Measurements from ENCODE around the gene B4GALNT3.

B4GALNT3 gene

DNA sequence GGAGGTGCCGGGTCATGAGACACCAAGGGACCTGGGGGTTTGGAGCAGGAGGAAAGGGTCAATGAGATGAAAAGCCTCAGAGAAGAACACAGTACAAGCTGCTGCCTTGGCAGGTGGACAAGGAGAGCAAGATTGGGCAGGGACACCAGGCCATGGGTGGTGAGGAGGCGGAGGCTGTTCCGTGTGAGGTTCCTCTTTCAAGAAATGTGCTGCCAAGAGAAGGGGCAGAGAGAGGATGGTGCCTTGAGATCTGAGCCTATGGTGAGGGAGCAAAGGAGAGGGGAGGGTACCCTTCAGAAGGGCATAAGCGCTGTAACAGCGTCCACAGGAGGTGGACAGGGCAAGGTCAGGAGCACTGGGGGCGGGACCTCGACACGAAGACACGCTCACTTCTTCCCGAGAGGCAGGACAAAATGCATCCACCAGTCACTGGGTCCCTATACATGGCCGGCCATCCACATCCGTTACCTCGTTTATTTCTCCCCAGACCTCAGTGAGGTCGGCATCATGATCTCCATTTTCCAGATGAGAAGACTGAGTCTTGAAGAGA is 100.2 kb downstream of the B4GALNT3 start:
- DNase-seq (ENCODE audit: low read depth), result no peak

DNA sequence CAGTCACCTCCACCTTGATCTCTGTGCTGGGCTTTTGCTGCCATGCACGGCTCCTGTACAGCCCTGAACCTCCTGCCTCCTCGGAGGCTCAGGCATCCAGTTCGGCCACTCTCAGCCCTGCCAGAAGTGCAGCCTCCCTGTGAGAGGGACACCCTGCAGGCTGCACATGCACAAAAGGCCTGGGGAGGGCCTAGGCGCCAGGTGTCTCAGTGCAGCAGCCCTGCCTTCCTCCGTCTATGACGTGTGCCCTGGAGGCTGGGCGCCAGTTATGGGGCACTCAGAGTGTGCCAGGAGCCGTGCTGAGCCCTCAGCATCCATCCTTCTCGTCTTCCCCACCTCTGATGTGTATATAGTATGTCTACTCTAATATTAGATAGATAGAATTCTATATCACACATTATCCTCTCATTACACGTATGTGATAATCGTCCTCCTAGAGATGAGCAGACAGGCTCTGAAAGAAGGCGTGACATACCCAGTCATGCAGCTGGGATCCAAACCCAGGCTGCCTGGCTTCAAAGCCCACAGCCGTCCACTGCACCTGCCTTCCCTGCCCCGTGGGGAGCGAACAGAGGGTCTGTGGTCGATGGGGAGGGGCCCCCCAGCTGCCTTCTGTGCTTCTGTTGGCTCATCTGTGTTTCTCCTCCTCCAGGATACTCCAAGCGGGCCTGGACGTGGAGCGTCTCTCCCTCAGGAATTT is 101.1 kb downstream of the B4GALNT3 start:
- no peak for DNase-seq (ENCODE audit: low read depth)

DNA sequence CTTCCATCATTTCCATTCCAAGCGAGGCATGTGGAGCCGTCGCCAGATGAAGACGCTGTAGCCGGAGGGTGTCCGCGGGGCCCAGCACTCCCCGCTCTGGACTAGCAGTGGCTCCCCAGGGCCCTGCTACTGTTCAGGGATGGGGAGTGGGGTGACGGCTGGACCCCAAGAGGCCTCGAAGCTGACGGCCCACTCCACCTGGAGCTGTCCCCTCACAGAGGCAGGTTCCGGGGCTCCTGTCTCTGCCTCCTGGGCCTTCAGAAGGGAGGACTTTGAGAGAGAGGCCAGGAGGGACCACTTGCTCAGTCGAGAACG is 101.6 kb downstream of the B4GALNT3 start:
- DNase-seq (ENCODE audit: low read depth), result no peak

DNA sequence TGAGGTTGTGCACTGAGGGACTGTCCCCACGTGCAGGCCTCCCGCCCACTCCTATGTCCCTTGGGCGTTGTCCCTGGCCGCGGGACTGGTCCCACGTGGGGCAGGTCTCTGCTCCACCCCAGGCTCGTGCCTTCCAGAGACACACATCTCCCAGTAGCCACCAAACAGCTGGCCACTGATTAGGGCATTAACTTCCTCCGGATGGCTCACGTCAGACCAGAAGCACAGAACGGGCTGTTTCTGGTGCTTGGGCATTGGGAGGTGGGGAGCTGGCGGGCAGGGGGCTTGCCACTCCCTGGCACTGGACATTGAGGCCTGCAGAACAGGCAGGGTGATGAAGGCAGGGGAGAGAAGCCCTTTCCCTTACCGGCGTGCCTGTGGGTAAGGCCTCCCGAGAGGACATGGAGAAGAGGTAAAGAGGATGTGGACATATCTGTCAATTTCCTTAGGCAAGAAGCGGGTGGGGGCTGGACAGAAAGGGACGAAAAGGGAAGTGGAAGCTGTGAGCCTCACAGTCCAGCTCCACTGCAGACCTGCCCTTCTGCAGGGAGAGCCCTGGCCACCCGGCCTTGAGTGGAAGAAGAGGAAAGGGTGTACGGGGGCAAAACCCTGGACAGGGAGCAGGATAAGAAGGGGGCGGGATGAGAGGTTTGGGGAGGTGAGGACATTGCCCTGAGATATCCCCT is 102.3 kb downstream of the B4GALNT3 start:
- no peak for DNase-seq (ENCODE audit: low read depth)

DNA sequence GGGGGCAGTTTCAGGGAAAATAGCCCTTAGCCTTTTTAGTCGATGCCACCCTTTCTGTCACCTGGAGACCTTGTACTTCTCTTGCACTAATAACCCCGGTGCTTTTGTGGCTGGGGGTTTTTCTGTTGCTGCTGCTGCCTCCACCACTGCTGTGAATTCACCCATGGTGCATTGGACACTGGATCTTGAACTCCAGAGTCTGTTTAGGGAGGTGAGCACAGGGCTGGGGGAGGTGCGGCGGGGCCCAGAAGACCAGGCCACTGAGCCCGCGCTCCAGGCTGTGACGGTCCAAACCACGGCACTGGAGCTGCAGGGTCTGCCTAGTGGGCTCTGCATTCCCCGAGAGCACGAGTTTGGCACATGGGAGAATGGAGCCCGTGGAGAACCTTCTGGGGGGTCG is 102.9 kb downstream of the B4GALNT3 start:
- no peak for DNase-seq (ENCODE audit: low read depth)

DNA sequence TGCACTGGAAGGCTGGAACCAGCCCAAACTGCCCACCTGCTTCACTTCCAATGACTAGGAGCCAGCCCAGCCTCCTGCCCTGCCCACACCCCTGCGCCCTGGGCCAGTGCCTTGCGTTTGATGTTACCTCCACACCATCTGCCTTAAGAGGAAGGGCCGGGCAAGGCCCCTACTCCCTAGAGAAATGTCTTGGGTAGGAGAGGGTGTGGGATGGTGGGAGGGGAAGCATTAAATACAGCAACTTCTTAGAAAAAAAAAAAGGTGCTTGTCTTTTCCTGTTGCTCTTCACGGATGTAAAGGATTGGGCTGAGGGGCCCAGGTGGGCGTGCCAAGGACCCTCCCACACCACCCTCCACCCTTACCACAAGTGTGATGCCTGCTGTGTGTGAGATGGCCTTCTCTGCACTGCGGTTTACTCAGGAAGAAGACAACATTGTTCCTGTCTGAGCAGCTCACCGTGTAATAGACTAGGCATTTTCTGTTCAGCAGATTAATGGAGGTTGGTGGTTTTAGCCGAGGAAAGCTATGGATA is 103.6 kb downstream of the B4GALNT3 start:
- DNase-seq (ENCODE audit: low read depth), result no peak

DNA sequence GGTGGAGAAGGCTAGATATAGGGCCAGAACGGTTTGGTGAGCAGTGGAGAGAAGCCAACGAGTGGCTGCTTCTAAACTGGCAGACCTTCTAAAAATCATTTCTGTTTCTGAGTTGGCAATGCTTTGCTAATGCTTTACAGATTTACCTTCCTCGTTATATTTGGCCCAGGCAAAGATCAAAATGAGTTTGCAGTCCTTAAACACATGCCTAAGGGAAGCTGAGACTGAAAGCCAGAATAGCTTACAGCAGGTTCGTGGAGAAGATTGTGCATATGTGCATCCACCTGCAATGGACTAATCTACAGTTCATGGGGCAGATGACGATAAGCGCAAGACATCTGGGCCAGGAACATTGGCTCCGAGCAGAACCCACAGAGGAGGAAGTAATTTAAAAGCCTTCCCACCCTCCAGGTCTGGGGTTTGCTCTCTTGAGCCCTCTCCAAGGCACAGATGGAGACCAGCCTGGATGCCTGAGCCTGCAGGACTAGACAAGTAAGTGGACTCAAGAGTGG is 104.1 kb downstream of the B4GALNT3 start:
- DNase-seq (ENCODE audit: low read depth), result no peak

DNA sequence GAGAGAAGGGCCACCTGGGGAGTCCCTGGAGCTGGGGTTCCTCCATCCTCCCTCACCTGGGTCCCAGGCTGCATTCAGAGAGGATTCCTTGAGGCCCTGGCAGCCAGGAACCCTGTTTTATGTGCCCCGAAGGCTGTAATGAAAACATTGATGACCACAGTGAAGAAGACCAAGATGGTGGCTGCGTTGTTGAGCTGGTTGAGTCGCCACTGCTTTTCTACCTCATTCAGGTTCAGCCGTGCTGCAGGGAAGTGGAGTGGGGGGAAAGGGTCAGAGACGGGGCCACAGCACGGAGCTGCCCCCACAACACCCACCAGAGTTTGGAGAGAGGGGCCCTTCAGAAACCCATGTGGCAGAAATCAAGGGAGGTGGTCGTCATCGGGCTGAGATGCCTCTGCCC is 105.4 kb downstream of the B4GALNT3 start:
- no peak for DNase-seq (ENCODE audit: low read depth)

DNA sequence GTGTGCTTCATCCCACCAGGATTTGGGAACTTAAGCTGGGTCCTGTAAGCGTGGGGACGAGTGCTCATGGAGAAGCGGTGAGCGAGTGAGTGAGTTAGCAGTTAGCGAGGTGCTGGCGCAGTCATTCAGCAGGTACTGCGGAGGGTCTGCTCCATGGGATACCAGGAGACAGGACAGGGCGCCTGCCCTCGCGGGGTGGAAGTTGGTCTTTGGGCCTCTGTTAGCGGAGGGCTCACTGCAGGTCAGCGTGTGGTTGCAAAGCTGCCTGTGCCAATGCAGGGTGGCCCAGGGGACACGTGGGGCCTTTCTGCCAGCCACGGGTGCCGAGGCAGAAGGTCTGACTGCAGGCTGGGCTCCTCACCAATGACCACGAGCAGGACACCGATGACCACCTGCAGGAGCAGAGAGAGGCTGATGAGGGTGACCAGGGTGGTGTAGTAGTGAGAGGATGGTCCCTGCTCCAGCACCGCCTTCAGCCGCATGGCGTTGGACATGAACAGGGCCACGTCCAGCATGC is 105.9 kb downstream of the B4GALNT3 start:
- DNase-seq (ENCODE audit: low read depth), result no peak

DNA sequence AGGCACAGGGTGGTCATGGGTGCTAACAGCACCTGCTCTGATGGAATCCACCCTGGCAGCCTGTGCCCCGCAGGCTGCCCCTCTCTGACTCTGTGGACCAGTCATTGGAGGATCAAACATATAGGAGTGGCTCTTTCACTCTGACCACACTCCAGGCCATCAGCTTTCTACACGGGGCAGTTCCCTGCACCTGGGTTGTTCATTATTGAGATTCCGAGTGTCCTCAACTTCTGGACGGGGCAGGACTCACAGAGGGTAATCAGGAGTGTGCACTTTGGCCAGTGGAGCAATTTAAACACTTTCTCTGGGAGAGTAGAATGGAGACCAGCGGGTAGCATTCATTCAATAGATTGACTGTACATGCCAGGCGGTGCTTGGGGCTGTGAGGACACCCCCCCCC is 108.7 kb downstream of the B4GALNT3 start:
- no peak for DNase-seq (ENCODE audit: low read depth)

DNA sequence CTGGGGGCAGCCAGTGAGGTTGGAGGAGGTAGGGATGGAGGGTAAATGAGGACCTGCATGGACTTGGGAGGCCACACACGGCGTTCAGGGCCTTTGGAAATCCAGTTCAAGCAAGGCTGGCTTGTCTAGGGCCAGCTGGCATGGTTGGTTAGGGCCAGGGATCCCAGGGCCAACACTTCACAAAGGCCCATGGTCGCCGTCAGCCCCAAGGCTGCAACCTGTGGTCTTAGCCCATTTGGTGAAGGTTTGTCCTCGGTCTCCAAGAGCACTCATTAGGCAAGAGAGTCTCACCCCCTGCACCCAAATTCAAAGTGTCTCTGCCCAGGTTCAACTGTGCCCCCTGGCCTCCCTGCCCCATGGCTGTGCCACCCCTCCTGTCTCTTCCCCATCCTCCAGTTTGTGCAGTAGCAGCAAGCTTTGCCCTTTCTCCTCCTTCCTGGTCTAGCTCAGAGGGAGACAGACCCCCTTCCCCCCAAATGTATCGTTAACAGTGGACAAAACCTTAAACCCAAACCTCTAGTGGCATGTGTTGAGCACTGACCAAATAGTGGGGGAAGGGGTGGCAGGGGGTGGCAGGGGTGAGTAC is 109.4 kb downstream of the B4GALNT3 start:
- DNase-seq (ENCODE audit: low read depth), result no peak

DNA sequence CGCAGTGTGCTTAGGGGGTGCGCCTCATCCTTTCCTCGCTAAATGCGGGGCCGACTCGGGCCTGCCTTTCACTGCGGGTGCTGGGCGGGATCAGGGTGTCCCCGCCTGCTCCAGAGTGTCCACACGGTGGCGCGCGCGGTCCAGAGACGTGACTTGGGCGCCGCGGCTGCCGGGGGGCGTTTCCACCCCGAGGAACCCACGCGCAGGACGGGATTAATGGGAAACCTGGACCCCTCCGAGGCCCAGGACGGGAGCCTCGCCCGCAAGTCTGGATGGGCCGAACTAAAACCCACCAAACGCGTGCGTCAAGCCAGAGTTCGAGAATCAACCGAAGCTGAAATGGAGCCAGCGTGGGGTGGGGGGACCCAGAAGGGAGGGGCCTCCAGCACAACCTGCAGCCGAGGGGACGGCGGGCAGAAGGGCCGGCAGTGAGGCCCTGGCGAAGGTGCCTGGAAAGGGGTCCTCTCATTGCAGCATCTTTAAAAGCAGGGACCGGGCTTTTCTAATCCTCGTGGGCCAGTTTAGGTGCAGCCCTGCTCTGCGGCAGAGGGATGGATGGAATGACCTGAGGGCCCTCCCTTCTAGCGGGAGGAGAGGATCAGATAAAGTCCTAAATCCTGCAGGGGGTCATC is 110.2 kb downstream of the B4GALNT3 start:
- DNase-seq (ENCODE audit: low read depth), result no peak

DNA sequence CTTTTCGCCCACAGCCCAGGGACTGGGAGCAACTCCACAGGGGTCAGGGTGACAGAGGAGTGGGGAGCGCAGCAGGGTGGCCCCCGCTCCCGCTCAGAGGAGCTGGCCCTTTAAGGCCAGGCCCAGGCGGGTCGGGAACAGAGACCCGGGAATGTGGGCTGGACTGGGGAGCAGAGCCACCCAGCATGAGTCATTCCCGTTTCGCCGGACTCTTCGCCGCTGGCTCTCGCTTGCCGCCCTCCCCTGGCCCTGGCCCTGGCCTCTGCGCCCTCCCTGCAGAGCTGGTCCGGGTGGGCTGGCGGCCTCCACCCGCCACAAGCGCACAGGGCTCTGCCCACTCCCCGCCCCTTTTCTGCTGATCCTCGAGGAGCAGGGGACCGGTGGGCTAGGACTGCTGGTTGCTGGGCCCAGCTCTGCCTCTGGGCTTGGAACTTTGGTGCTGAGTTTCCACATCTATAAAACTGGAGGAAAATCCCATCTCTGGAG is 110.7 kb downstream of the B4GALNT3 start:
- DNase-seq (ENCODE audit: low read depth), result peak; percentile 63

DNA sequence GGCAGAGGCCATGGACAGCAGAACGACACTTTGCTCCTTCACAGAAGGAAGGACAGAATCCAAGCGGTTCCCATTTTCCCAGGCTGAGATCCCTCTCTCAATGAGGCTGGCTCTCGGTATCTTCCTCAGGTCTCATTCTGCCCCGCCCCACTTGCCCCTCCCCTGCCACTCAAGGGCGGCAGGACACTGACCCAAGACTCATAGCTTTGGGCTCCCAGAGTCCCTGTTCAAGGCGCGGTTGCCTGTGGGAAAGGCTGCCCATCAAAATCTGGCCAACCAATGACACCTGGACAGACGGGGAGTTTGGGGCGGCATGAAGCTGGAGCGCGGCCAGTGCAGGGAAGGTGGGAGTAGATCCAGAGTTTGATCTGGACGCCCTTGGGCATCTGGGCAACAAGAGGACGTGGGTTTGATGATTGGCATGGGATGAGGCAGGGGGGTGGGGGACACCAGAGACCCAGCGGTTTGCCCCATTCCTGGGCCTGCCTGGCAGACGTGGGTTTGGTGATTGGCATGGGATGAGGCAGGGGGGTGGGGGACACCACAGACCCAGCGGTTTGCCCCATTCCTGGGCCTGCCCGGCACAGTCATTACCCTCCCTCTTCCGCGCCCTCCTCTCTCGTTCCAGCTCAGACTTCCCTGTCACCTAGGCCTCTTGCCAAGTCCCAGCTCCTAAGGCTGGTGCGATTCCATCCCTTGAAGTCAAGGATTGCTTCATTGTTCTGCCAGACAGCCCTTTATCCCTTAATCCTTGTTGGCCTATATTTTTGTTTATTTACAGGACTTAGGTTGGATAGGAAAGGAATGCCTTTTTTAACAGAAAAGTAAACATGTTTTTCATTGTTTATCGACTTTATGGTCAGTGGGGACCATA is 111.4 kb downstream of the B4GALNT3 start:
- peak; percentile 57 for DNase-seq (ENCODE audit: low read depth)

DNA sequence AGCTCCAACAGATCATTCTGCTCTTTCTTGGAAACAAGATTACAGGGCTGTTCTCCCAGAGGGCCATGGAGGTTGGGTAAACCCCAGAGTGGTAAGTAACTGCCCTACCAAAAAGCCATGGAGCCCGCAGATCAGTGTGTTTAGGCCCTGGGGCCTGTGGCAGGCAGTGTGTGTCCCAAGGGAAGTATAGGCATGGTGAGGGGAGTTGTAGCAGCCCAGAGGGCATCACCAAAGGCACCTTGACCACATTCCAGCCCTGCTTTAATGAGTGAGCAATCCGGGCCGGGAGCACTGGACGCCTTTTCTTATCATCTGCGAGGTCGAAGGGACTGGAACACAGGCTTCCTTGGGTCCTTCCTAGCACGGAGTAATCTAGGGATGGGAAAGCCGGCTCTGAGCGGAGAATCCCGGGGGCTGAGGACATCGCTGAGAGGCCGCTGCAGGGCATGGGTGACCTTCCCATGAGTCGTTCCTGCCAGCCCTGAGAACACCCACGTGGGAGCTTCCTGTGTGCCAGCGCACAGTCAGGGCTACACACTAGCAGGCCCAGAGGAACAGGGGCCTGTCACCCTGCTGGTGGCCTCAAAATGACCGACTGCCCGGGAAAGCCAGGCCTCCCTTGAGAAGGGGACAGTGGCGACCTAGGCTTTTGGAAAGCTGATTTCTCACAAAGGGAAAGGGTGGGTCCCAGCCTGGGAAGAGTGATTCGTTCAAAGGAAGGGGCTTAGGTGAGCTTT is 112.2 kb downstream of the B4GALNT3 start:
- no peak for DNase-seq (ENCODE audit: low read depth)

DNA sequence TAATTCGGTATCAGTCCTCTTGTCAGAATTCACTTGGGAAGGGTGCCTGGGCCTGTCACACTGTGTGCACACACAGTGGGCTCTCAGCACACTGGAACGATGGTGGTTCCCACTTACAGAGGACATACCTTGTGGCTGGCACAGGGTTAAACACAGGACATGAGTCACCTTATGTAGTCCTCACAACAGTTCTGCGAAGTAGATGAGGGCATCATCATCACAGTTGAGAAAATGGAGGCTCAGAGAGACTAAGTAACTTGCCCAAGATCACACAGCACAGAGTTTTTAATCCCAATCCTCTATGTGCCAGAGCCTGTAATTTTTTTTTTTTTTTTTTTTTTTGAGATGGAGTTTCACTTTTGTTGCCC is 112.8 kb downstream of the B4GALNT3 start:
- no peak for DNase-seq (ENCODE audit: low read depth)

DNA sequence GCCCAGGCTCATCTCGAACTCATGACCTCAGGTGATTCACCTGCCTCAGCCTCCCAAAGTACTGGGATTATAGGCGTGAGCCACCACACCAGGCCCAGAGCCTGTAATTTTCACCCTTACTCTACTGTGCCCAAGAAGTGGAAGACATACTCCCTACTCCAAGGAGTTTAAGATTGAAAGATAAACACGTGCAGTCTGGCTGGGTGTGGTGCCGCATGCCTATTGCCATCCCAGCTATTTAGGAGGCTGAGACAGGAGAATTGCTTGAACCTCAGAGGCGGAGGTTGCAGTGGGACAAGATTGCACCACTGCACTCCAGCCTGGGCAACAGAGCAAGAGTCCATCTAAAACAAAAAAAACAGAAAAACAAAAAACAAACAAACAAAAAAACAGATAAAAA is 113.5 kb downstream of the B4GALNT3 start:
- DNase-seq (ENCODE audit: low read depth), result no peak

DNA sequence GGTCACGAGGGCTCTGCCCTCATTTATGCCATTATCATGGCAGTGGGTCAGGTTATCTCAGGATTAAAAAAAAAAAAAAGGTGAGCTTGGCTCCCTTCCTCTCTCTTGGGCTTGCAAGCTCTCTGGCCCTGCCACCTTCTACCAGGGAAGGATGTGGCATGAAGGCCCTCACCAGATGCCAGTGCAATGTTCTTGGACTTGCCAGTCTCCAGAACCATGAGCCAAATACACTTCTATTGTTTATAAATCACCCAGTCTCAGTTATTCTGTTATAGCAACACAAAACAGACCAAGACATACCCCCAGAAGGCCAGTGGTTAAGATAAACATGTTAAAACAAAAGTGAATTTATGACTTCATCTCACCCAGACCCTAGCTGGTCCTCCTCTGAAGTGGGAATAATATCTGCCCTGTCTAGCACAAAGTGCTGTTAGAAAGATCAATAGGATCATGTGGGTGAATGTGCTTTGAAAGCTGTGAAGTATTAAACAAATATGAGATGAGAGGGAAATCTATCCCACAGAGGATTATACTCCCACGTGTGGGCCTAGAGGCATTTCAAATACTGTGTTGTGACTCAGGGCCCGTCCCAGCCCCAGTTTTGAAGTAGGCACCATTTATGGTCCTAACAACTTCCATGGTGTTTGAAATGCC is 114.9 kb downstream of the B4GALNT3 start:
- DNase-seq (ENCODE audit: low read depth), result no peak

DNA sequence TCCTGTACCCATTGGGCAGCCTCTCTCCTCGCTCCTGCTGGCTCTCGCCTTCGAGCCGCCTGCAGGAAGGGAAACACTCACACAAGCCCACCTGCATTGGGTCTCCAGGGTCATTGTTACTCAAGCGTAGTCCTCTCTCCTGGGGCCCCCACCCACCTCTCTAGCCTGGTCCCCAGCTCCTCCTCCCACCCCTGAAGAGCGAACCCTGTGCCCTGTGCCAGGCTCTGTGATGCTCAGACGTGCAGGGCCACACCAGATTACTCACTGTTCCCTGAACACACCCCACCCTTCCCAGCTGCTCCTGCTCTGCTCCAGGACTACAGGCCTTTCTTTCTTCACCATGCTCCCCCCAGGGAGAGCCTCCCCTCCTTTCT is 115.4 kb downstream of the B4GALNT3 start:
- DNase-seq (ENCODE audit: low read depth), result no peak

Data from GM04503 (cell line).